CD4-positive, alpha-beta T cell treated with Interleukin-17A for 1 hour (primary cell): ENCODE data around the gene CEP112.

ENCODE experiments used
- DNase-seq: peaks from one replicate; pipeline ENCODE4 v3.0.0-alpha.2; 2020

CEP112 gene

GRCh38 chr17:66191593-66192377, at the start of gene CEP112:
Gene CEP112, minus strand, starts transcription at chr17:66192133.
- peak; percentile 93 for DNase-seq

- DNase-seq = no peak
Observed at GRCh38 chr17:66240630-66241029, 48.7 kb upstream of the CEP112 start.

DNA sequence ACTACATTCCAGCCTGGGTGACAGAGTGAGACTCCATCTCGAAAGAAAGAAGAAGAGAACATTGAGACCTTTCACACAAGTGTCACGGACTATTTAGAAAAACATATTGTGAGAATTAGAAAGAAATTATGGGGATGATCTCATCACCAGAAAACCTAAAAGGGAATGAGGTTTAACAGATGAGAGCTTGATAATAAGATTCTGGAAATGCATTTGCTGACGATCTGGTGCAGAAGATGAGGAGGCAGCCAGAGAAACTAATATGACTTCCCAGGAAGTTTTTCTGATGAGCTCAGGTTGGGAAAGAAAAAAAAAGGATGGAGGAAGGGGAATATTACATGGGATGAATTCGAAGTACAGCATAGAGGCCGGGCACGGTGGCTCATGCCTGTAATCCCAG, 48.1 kb upstream of the CEP112 start:
- DNase-seq = no peak

DNA sequence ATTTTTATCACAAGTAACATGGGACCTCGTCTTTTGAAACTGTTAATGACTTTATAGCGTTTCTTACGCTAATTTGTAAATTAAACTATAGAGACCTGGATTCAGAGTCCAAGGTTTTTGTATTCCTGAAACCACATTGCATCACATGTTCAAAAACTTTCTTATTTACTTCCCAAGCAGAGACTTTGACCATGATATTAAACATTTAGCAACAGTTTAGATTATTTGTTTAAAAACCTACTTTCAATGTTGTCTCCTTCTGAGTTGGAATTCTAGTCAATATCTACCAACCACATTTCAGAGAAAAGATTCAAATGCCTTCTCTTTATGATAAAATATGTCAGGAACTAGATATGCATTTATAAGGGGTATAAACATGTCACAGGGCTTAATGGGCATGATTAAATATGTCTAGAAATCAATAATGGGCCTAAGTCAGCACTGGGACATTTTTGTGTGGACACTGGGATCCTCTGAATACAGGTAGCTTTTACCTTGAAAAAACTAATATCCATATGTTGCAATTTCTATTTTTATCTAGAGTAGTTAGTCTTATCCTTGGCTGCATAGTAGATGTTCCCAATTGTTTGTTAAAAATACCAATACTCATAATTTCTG, 43.6 kb upstream of the CEP112 start:
- DNase-seq = no peak

- DNase-seq = no peak
Observed at GRCh38 chr17:66234611-66235010, 42.7 kb upstream of the CEP112 start.

DNA sequence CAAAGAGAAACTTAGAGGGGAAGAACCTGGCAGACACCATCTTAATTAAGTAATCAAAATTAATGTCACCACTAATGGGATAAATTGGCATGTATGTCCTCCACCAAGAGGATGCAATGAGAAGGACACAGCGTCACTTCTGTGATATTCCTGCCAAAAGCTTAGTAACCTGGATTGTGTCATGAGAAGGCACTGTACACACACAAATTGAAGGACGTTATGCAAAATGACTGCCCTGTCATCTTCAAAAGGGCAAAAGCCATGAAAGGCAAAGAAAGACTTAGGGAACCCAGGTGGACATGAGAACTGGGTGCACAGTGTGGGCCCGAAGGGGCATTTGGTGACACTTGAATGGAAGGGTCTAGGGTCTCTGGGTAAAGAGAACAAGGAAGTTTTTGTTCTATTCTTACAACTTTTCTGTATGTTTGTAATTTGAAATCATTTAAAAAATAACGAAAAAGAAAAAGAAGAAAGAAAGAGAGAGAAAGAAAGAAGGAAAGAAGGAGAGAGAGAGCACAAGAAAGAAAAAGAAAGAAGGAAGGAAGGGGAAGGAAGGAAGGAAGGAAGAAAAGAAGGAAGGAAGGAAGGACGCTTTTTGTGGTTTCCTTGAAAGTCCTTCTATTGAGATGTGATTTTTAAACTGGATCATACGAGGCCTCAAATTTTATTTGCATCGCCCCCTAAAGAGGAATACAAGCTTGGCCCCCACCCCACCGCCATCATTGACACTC, 41.3 kb upstream of the CEP112 start:
- DNase-seq = no peak

DNA sequence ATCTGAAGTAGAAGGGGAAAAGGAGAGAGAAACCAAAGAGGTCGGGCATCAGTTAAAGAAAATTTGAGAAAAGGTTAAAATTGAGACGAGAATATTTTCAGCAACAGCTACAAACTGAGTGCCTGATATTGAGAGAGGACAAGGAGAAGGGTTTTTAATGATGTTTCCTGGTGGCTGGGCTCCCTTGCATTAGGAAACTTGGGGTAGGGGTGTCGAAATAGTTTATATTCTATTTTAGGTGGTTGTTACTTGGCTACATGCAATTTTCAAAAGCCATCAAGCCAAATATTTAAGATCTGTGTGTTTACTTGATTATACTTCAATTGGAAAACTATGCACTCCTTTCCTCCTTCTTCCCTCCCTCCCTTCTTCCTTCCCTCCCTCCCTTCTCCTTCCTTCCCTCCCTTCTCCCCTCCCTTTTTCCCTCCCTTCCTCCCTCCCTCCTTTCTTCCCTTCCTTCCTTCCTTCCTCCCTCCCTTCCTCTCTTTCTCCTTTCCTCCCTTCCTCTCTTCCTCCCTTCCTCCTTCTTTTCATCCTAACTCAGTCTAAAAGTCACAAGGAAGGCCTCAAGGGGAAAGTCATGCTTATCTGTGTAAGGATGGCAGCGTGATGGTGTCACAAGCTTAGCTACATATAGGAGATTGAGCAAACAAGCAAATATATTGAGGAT, 39.1 kb upstream of the CEP112 start:
- no peak for DNase-seq

GRCh38 chr17:66229783-66230538, 38.0 kb upstream of the CEP112 start:
- no peak for DNase-seq

- no peak for DNase-seq
Observed at GRCh38 chr17:66228887-66229782, 37.2 kb upstream of the CEP112 start, which contains the start of gene APOH. Gene APOH, minus strand, starts transcription at chr17:66229415. Its CDS starts 36 bp downstream, at chr17:66229379.

GRCh38 chr17:66227212-66228045, 35.5 kb upstream of the CEP112 start:
- no peak for DNase-seq

- no peak for DNase-seq
Observed at GRCh38 chr17:66222798-66223350, 30.9 kb upstream of the CEP112 start.

- no peak for DNase-seq
Observed at GRCh38 chr17:66221755-66222530, 30.0 kb upstream of the CEP112 start.

- no peak for DNase-seq
Observed at GRCh38 chr17:66221343-66221742, 29.4 kb upstream of the CEP112 start.

- no peak for DNase-seq
Observed at GRCh38 chr17:66220079-66220835, 28.3 kb upstream of the CEP112 start.

DNA sequence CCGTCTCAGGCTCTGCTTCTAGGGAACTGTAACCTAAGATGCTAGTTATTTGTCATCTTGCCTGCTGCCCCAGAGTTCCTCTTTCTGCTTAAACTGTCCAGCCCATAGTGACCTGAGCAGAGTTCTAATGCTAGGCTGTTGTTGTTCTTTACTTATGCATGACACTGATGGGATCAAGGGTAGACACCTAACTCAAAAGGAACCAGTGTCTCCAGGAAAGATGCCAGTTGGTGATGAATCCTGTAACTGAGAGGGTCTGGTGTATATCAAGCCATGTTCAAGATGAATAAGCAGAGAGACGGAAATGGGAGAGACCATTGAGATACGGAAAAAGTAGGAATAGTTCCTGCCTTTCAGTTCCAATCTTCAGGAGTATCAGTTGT, 23.6 kb upstream of the CEP112 start:
- no peak for DNase-seq

DNA sequence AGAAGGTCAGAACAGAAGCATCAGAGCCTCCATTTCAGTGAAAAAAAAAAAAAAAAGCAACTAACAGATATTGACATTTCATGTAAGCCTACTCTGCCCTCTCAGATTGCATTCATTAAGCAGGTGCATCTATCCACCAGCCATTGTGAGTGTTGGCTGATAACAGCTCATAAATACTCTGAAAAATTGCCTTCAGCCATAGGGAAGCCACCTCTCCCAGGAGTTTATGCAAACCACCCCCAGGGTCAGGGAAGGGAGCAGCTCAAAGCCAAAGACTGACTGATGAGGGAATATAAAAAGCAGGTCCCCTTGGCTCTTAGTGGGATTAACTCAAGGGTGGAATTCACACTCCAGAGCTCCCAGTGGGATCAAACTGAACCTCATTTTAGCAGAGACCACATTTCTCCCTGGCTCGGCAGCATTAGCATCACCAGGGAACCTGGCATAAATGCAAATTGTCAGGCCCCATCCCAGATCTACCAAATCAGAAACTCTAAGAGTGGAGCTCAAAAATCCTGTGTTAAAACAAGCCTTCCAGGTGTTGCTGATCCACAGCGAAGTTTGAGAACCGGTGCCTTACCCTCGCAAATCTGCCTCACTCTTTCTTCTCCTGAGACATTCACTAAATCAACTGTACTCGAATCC, 23.1 kb upstream of the CEP112 start:
- no peak for DNase-seq

GRCh38 chr17:66211047-66211810, 19.3 kb upstream of the CEP112 start:
- DNase-seq = no peak
